Measurements from ENCODE around the gene ATRAID. TPM values are rescaled to one million over a fixed set of nuclear protein-coding genes. Genes with fewer than 3 reads are reported as not detected.
"Not testable (repeated sequence)": the region's sequence is repeated elsewhere in the genome, so short reads cannot be mapped to it uniquely, and the experiment has no call there.

Gene ATRAID
- total RNA-seq = 10 to 100 TPM; 69.9 to 83.4 TPM

GRCh38 chr2:27211943-27212625 lies at the start of gene ATRAID, which contains the start of gene SLC5A6:
Gene ATRAID (plus strand): TSS chr2:27212041. CDS start chr2:27212369, 328 bp downstream.
Gene SLC5A6 (minus strand): TSS chr2:27212268. CDS start chr2:27207650, 4,618 bp downstream.
- ATAC-seq = peak; percentile 90
- ChIA-PET POLR2A (interaction anchor here (0.5 to 1.2 kb wide), 2 partner anchors 18 to 196 kb away, joined by 3 to 4 read pairs; no protein-coding TSS in a partner anchor), CTCF (interaction anchor here (1.2 kb wide), 1 partner anchor 133 kb away, joined by 3 read pairs; no protein-coding TSS in a partner anchor)
- Mint-ChIP-seq H3K4me1 (peaks cover 35% of the 10 kb centered on the region), H3K4me3 (peak within 1 kb of the TSS; percentile 99), H3K9me3 (ENCODE audit: low read depth) (no peaks in the 10 kb centered on the region), H3K27ac (peak within 1 kb of the TSS; percentile 100), H3K36me3 (ENCODE audit: low read depth) (peaks cover 38% of the 10 kb centered on the region), H3K27me3 (no peaks in the 10 kb centered on the region)
- DNase-seq = peak; percentile 93
- intact Hi-C loops (cut with DNase I, micrococcal nuclease) = loop anchor here (1.0 to 10.0 kb wide), 17 partner anchors 51 to 1683 kb away; partner anchors contain the start of genes GTF3C2 (in 2 of the 2), PREB (in 2 of the 2), AGBL5 (in 1 of the 2) and EIF2B4 (in 1 of the 2)

GRCh38 chr2:27162151-27163121 lies 49.4 kb upstream of the ATRAID start:
- no peak for DNase-seq
- H3K4me1 Mint-ChIP-seq = peaks cover 2% of the 10 kb centered on the region
- CTCF ChIA-PET = interaction anchor here (0.8 kb wide), 1 partner anchor 53 kb away, joined by 4 read pairs; no protein-coding TSS in a partner anchor
- no peak overlapping the region for H3K4me3 Mint-ChIP-seq
- H3K9me3 Mint-ChIP-seq (ENCODE audit: low read depth) = no peaks in the 10 kb centered on the region
- no peaks in the 10 kb centered on the region for H3K36me3 Mint-ChIP-seq (ENCODE audit: low read depth)
- no peaks in the 10 kb centered on the region for H3K27me3 Mint-ChIP-seq
- ATAC-seq = no peak
- POLR2A ChIA-PET = no interaction called here
- H3K27ac Mint-ChIP-seq = no peak overlapping the region
- intact Hi-C loops (cut with DNase I, micrococcal nuclease) = no loop called here

- intact Hi-C loops (cut with DNase I, micrococcal nuclease) = loop anchor here in 1 of 2 experiments (5.0 kb wide), 1 partner anchor 203 kb away; no protein-coding TSS in a partner anchor
- ChIA-PET CTCF (interaction anchor here (0.9 to 1.9 kb wide), 4 partner anchors 10 to 26 kb away, joined by 3 to 6 read pairs (median 4); no protein-coding TSS in a partner anchor), POLR2A (interaction anchor here (0.6 kb wide), 1 partner anchor 54 kb away, joined by 3 read pairs; no protein-coding TSS in a partner anchor)
- peaks cover 1% of the 10 kb centered on the region for H3K27me3 Mint-ChIP-seq
- no peak overlapping the region for H3K27ac Mint-ChIP-seq
- H3K9me3 Mint-ChIP-seq (ENCODE audit: low read depth) = no peaks in the 10 kb centered on the region
- H3K4me3 Mint-ChIP-seq = no peak overlapping the region
- H3K36me3 Mint-ChIP-seq (ENCODE audit: low read depth) = no peaks in the 10 kb centered on the region
- peaks cover 2% of the 10 kb centered on the region for H3K4me1 Mint-ChIP-seq
- no peak for DNase-seq
- ATAC-seq = no peak
These were observed 46.7 kb upstream of the ATRAID start for GRCh38 chr2:27164960-27165763.

GRCh38 chr2:27170581-27171337 lies 41.1 kb upstream of the ATRAID start:
- Mint-ChIP-seq H3K36me3 (ENCODE audit: low read depth) (no peaks in the 10 kb centered on the region), H3K27ac (no peak overlapping the region), H3K9me3 (ENCODE audit: low read depth) (no peaks in the 10 kb centered on the region), H3K27me3 (peaks cover 5% of the 10 kb centered on the region), H3K4me3 (no peak overlapping the region), H3K4me1 (peaks cover 2% of the 10 kb centered on the region)
- ChIA-PET POLR2A (no interaction called here), CTCF (interaction anchor here (0.7 to 1.6 kb wide), 15 partner anchors 8 to 234 kb away, joined by 3 to 10 read pairs (median 4); no protein-coding TSS in a partner anchor)
- intact Hi-C loops (cut with DNase I, micrococcal nuclease) = no loop called here
- ATAC-seq = no peak
- DNase-seq = no peak

GRCh38 chr2:27171351-27171848 lies 40.4 kb upstream of the ATRAID start:
- ChIA-PET POLR2A (interaction anchor here (0.6 kb wide), 1 partner anchor 100 kb away, joined by 4 read pairs; the partner anchor contains the start of gene OST4), CTCF (interaction anchor here (0.7 to 1.4 kb wide), 4 partner anchors 15 to 234 kb away, joined by 3 to 8 read pairs (median 4); no protein-coding TSS in a partner anchor)
- ATAC-seq = no peak
- Mint-ChIP-seq H3K9me3 (ENCODE audit: low read depth) (no peaks in the 10 kb centered on the region), H3K36me3 (ENCODE audit: low read depth) (no peaks in the 10 kb centered on the region), H3K4me3 (no peak overlapping the region), H3K27ac (no peak overlapping the region), H3K27me3 (peaks cover 5% of the 10 kb centered on the region), H3K4me1 (peaks cover 2% of the 10 kb centered on the region)
- intact Hi-C loops (cut with DNase I, micrococcal nuclease) = no loop called here
- DNase-seq = no peak

- ChIA-PET CTCF (interaction anchor here (0.7 kb wide), 1 partner anchor 10 kb away, joined by 6 read pairs; no protein-coding TSS in a partner anchor), POLR2A (no interaction called here)
- Mint-ChIP-seq H3K4me3 (no peak overlapping the region), H3K9me3 (ENCODE audit: low read depth) (no peaks in the 10 kb centered on the region), H3K4me1 (no peaks in the 10 kb centered on the region), H3K36me3 (ENCODE audit: low read depth) (no peaks in the 10 kb centered on the region), H3K27ac (no peak overlapping the region), H3K27me3 (peaks cover 12% of the 10 kb centered on the region)
- no peak for ATAC-seq
- DNase-seq = no peak
- intact Hi-C loops (cut with DNase I, micrococcal nuclease) = no loop called here
These were observed 37.2 kb upstream of the ATRAID start for GRCh38 chr2:27174638-27175037.

GRCh38 chr2:27175330-27175729 lies 36.5 kb upstream of the ATRAID start:
- no peak for DNase-seq
- H3K27ac Mint-ChIP-seq = no peak overlapping the region
- CTCF ChIA-PET = interaction anchor here (0.9 to 1.0 kb wide), 2 partner anchors 16 to 128 kb away, joined by 3 to 4 read pairs; no protein-coding TSS in a partner anchor

GRCh38 chr2:27175781-27176180 lies 36.1 kb upstream of the ATRAID start:
- H3K27me3 Mint-ChIP-seq; H3K27ac Mint-ChIP-seq; H3K9me3 Mint-ChIP-seq (ENCODE audit: low read depth); H3K4me3 Mint-ChIP-seq; POLR2A ChIA-PET; DNase-seq; H3K4me1 Mint-ChIP-seq; H3K36me3 Mint-ChIP-seq (ENCODE audit: low read depth); intact Hi-C loops (cut with DNase I, micrococcal nuclease); ATAC-seq: not testable (repeated sequence)
- CTCF ChIA-PET = interaction anchor here (0.6 to 1.2 kb wide), 4 partner anchors 9 to 128 kb away, joined by 3 to 4 read pairs (median 4); no protein-coding TSS in a partner anchor

More at GRCh38 chr2:27175330-27175729, 36.5 kb upstream of the ATRAID start:
- Mint-ChIP-seq H3K36me3 (ENCODE audit: low read depth) (no peaks in the 10 kb centered on the region), H3K4me3 (no peak overlapping the region), H3K4me1 (no peaks in the 10 kb centered on the region), H3K27me3 (peaks cover 12% of the 10 kb centered on the region), H3K9me3 (ENCODE audit: low read depth) (no peaks in the 10 kb centered on the region)
- POLR2A ChIA-PET = interaction anchor here (0.6 kb wide), 1 partner anchor 36 kb away, joined by 3 read pairs; no protein-coding TSS in a partner anchor
- intact Hi-C loops (cut with DNase I, micrococcal nuclease) = no loop called here
- no peak for ATAC-seq

GRCh38 chr2:27177441-27178351 lies 34.1 kb upstream of the ATRAID start:
- DNase-seq (no peak), ATAC-seq (no peak)
- Mint-ChIP-seq H3K27ac (no peak overlapping the region), H3K36me3 (ENCODE audit: low read depth) (no peaks in the 10 kb centered on the region), H3K27me3 (peaks cover 18% of the 10 kb centered on the region), H3K4me1 (no peaks in the 10 kb centered on the region), H3K9me3 (ENCODE audit: low read depth) (no peaks in the 10 kb centered on the region), H3K4me3 (no peak overlapping the region)
- intact Hi-C loops (cut with DNase I, micrococcal nuclease) = no loop called here
- ChIA-PET CTCF (interaction anchor here (0.6 to 1.3 kb wide), 3 partner anchors 8 to 96 kb away, joined by 3 to 5 read pairs (median 3); no protein-coding TSS in a partner anchor), POLR2A (no interaction called here)

All from activated CD4-positive, alpha-beta T cell treated with anti-CD3 and anti-CD28 coated beads for 36 hours (primary cell).